Astrocyte (in vitro differentiated cells and primary cell): ENCODE results near the gene MPST.

Source experiments
- EZH2 ChIP-seq: IDR thresholded peaks from 2 replicates; pipeline ENCODE4 v1.6.1; 2012; ENCODE audit warnings: mild to moderate bottlenecking, low read length, inconsistent platforms; ENCODE audit not compliant: insufficient read depth
- TF ChIP-seq, protein P1 (sequence below): IDR thresholded peaks from 2 replicates; pipeline ENCODE4 v1.5.1; 2011; ENCODE audit warnings: low read depth, mild to moderate bottlenecking, inconsistent platforms, low read length, moderate library complexity; ENCODE audit not compliant: insufficient read depth

DNA sequence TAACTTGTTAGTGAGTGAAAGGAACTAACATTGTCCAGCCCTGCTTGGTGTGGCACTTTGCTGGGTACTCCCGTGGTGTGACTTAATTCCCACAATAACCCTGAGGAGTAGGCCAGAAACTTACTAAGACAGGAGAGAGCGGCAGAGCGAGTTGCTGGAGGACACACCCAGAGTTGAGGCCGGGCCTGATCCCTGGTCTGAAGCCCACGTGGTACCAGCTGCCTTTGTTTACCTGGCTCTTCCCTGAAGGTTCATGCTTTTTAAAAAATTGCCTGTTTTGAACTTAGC lies 594 bp downstream of the MPST start:
- TF ChIP-seq, protein P1, sequence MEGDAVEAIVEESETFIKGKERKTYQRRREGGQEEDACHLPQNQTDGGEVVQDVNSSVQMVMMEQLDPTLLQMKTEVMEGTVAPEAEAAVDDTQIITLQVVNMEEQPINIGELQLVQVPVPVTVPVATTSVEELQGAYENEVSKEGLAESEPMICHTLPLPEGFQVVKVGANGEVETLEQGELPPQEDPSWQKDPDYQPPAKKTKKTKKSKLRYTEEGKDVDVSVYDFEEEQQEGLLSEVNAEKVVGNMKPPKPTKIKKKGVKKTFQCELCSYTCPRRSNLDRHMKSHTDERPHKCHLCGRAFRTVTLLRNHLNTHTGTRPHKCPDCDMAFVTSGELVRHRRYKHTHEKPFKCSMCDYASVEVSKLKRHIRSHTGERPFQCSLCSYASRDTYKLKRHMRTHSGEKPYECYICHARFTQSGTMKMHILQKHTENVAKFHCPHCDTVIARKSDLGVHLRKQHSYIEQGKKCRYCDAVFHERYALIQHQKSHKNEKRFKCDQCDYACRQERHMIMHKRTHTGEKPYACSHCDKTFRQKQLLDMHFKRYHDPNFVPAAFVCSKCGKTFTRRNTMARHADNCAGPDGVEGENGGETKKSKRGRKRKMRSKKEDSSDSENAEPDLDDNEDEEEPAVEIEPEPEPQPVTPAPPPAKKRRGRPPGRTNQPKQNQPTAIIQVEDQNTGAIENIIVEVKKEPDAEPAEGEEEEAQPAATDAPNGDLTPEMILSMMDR, result no peak
- TF ChIP-seq EZH2, result no peak
